ENCODE data around the gene VWA3A.
A peak's percentile ranks its signal among the peaks of the same experiment; 100 is the strongest.
"Not testable (repeated sequence)": the region's sequence is repeated elsewhere in the genome, so short reads cannot be mapped to it uniquely, and the experiment has no call there.

Gene VWA3A

DNA sequence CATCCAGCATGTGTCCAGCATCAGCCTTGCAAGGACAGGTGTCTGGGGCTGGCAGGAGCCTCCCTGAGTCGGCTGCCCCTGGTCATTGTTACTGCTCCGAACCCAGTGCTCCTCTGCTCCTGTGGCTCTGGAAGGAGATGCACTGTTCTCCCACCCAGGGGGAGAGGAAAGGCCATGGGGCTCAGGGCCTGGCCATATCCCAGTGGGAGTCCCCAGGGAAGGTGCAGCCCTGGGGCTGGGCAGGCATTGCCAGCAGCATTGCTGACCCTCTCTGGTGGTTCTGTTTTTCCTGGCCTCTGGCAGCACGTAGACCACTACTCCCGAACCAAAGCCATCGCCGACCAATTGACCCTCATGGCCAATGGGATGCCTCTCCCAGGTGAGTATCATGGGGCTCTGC is 79.6 kb downstream of the VWA3A start:
- no peak overlapping the region for H3K27ac ChIP-seq
- no peak for DNase-seq (ENCODE audit: low read depth, low spot score)

GRCh38 chr16:22172642-22173041 is 80.3 kb downstream of the VWA3A start:
- not testable (repeated sequence) for DNase-seq (ENCODE audit: low read depth, low spot score); H3K27ac ChIP-seq

DNA sequence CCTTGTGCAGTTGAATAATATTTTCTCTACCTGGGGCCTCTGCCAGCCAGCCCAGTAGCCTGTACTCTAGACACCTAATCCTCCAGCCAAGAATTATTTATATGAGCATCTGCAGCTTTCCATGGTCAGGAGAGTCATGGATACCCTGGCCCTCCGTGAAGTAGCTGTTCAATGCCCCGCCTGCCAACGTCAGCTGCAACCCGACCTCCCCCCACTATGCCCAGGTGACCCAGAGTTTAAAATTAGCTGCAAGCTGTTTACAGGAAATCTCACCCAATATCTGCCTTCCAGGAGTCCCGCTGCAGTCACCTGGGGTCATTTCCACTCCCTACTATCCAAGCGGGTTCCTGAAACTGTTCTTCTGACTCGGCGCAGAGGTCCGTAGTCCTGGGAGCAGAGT is 82.3 kb downstream of the VWA3A start:
- no peak for DNase-seq (ENCODE audit: low read depth, low spot score)
- H3K27ac ChIP-seq: no peak overlapping the region

- no peak for DNase-seq (ENCODE audit: low read depth, low spot score)
- no peak overlapping the region for H3K27ac ChIP-seq
Observed at GRCh38 chr16:22177968-22178930, 85.9 kb downstream of the VWA3A start.

DNA sequence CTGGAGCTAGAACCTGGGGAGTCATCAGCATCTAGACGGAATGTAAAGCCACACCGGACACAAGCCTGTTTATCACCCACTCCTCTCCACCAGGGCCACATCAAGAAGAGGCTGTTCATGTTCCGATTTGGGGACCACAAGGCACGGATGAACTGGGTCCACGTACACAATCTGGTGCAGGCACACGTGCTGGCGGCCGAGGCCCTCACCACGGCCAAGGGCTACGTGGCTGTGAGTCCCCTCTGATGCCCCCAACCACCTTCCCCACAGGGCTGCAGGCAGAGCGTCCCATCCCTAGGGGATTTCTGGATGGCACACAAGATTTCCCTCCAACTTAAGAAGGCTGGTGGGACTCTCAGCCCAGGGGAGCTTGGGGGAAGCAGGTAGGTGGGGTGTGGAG is 89.1 kb downstream of the VWA3A start:
- no peak overlapping the region for H3K27ac ChIP-seq
- DNase-seq (ENCODE audit: low read depth, low spot score): no peak

DNA sequence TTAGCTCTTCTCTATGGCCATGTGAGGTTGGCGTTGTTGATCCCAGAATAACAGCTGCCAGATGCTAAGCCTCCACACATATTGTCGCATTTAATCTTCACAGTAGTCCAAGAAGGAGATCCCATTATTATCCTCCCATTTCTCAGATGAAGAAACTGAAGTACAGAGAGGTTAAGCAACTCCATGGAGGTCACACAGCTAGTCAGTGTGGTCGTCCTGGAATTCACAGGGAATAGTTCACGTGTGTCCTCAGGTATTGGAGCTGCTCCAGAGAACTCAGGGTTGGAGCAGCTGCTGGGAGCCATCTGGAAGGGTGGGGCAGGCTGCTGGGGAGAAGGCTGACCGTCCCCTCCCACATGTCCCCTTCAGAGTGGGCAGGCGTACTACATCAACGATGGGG is 89.5 kb downstream of the VWA3A start:
- H3K27ac ChIP-seq: no peak overlapping the region
- no peak for DNase-seq (ENCODE audit: low read depth, low spot score)

DNA sequence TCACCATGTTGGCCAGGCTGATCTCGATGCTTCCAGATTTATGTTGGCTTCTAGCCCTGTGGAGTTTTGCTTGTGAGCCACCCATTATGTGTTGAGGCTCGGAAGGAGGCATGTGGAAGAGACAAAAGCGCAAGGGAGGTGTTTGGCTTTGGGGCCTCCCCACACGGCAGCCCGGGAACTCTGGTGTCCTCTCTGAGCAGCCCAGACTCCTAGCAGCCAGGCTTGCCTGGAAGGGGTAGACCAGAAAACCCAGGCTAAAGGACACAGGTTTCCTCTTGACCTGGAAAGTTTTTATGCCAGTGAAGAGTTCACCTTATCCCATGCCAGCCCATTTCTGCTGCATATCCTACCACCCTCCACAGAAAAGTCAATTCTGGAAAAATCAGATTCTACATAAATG is 91.0 kb downstream of the VWA3A start:
- DNase-seq (ENCODE audit: low read depth, low spot score): no peak
- H3K27ac ChIP-seq: no peak overlapping the region

DNA sequence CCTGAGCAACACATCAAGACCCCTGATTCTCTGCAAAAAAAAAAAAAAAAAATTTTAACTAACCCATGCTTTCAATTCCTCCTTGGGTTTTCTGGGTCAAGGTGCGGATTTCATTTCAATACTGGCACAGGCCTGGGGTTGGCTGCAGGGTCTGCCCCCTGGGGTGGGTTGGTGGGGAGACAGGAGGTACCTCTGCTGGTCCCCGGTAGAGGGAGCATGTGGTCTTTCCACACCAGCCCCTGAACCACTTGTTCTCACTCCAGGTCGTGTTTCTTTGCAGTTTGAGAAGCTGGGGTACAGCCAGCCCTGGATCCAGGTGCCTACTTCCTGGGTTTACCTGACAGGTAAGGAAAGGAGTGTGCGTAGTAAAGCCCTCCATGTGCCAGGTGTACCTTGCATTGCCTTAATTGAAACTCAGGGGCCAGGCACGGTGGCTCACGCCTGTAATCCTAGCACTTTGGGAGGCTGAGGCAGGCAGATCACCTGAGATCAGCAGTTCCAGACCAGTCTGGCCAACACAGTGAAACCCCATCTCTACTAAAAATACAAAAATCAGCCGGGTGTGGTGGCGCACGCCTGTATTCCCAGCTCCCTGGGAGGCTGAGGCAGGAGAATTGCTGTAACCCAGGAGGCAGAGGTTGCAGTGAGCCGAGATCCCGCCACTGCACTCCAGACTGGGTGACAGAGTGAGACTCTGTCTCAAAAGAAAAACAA is 91.7 kb downstream of the VWA3A start:
- no peak overlapping the region for H3K27ac ChIP-seq
- DNase-seq (ENCODE audit: low read depth, low spot score): no peak

DNA sequence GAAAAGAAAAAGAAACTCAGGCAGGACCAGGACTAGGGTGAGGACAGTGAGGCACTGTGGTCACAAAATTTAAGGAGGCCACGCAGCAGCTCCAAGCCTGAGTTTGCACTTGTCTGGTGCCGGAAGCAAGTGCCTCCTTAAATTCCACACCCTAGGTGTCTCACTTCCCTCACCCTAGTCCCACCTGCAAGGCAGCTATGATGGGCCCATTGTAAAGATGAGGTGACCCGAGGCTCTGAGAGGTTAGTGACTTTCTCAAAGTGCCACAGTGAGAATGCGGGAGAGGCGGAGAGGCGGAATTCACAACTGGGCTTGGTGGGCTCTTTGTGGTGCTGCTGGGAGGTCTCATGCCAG is 92.3 kb downstream of the VWA3A start:
- no peak overlapping the region for H3K27ac ChIP-seq

DNA sequence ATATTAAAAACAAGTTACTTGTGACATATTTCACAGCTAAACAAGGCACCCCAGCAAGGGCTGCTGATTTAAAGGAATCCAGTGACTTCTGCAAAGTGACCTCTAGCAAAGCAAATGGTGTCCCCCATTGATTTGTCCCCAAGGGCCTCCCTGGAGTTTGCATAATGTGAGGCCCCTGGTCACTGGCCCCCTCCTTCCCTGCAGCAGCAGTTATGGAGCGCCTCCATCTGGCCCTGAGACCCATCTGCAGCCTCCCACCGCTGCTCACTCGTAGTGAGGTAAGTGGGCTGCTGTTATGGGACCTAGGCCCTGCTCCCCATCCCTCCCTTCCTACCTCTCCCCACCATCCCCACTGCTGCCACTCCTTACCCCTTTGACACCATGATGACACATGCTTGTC is 94.2 kb downstream of the VWA3A start:
- no peak overlapping the region for H3K27ac ChIP-seq
- DNase-seq (ENCODE audit: low read depth, low spot score): no peak

More for the DNA sequence above, 92.3 kb downstream of the VWA3A start:
- DNase-seq (ENCODE audit: low read depth, low spot score): no peak

DNA sequence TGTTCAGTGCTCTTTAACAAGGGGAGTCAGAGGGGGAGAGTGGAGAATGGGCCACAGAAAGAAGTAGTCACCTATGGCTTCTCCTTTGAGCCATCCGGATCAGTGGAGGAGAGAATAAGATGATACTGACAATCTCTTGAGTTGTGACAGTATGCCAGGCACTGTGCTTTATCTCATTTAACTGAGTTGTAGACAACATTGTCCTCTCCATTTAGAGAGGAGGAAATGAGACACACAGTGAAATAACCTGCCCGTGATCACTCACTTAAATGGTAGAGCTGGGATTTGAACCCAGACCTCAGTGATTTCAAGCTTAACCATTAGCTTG is 95.9 kb downstream of the VWA3A start:
- no peak overlapping the region for H3K27ac ChIP-seq
- no peak for DNase-seq (ENCODE audit: low read depth, low spot score)

GRCh38 chr16:22188595-22189442 is 96.5 kb downstream of the VWA3A start:
- H3K27ac ChIP-seq: peak overlapping the region; percentile 87
- DNase-seq (ENCODE audit: low read depth, low spot score): peak; percentile 66

DNA sequence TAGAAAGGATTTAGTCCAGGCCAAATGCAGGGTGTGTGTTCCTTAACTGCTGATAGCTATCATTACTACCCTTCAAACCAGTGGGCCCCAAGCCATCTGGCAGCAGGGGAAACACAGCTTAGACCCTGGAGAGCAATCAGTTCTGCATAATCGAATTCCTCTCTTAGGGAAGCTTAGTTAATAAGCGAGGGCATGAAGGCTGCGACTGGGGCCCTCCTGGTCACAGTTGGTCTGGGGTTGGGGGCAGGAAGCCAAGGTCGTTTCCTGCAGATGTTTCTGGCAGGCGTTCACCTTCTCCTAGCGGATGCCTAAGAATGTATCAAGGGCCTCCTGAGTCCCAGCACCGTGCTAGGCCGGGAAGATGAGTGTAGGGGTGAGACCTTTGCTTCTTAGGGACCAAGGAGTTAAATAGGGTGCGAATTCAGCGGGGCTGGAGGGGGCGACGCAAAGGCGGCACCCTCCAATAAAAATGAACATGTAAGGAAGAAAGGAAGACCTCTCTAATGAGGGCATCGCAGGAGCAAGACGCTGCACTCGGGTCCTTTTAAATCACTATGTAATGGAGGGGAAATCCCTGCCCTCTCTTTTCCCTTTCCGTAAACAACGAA is 97.2 kb downstream of the VWA3A start:
- no peak for DNase-seq (ENCODE audit: low read depth, low spot score)
- H3K27ac ChIP-seq: peak overlapping the region; percentile 87

DNA sequence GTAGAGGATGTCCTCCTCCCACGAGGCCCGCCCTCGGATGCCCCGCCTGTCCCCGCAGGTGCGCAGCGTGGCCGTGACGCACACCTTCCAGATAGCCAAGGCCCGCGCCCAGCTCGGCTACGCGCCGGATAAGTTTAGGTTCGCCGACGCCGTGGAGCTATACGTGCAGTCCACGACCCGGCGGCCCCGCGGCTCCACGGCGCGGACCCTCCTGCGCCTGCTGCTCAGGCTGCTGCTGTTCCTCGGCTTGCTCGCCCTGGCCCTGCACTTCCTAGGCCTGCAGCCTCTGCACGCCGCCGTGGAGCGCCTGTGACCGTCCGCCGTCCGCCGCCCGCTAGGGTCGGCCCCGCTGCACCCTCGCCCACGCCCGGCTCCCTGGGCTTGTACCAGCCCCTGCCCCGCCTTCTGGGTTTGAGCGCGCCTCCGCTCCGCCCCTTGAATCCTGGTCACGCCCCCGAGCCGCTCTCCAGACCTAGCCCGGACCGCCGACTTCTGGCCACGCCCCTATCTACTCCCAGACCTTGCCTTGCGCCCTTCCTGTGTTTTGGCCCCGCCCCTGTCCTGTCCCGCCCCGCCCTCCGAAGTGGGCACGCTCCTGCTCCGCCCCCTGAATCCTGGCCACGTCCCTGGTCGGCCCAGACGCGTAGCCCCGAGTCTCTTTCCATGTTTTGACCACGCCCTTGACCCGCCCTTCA is 97.9 kb downstream of the VWA3A start:
- peak overlapping the region; percentile 87 for H3K27ac ChIP-seq
- peak; percentile 93 for DNase-seq (ENCODE audit: low read depth, low spot score)

DNA sequence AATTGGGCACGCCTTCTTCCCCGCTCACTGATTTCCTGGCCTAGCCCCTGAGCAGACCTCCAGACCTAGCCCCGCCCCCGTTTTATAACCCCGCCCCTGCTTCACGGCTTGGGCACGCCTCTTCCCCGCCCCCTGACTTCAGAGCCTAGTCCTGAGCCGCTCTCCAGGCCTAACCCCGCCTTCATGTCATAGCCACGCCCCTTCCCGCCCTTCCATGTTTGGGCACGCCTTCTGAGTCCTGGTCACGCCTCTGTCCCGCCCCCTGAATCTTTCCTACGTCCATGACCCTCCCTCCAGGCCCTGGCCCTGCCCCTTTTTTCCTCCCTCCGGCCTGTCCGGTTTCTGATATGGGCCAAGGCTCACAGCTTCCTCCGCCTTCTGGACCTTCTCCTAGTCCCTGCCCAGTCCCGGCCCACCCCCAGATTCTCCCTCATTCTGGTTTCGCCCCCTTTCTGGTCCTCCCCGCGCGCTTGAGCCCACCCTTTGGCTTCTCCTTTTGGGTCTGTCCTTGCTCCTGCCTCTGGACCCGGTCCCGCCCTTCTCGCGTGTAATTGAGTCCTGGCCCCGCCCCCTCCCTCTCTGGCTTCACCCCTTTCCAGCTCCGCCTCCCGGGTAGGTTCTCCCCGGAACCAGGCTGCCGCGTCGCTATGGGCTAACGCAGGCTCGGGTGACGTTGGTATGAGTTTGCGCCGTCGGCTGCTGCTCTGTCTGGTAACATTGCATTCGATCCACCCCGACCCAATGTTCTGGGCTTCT is 98.6 kb downstream of the VWA3A start:
- DNase-seq (ENCODE audit: low read depth, low spot score): peak; percentile 95
- peak overlapping the region; percentile 87 for H3K27ac ChIP-seq

DNA sequence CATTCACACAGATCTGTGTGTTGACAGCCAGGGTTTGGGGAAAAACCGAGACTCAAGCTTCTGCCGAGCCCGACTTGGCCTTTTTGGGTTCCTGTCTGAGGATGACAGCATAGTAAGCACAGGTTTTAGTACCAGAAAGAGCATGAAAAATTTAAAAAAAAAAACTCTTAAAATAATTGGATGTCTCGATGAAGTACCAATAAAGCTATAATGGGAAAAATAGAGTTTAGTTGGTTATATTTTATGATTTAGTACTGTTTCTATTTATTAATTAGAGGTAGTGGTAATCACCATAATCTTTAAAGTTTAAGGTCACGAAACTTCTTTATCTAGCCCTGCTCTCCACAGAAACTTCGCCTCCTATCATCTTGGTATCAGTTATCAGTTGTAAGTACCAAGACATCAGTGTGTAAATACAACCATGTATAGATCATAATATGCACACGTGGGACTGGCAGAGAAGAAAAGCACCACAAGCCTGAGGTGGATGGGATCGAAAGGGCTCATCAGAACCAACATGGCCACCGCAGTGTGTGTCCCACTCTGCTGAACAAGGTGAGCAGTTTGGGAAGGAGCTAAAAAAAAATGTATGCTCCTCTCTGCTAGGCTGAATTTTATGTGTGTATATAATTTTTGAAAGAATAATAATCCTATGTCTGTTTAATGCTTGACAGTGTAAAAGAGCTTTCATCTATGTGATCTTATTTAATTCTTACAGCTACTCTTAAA is 99.4 kb downstream of the VWA3A start:
- DNase-seq (ENCODE audit: low read depth, low spot score): no peak
- peak overlapping the region; percentile 87 for H3K27ac ChIP-seq

DNA sequence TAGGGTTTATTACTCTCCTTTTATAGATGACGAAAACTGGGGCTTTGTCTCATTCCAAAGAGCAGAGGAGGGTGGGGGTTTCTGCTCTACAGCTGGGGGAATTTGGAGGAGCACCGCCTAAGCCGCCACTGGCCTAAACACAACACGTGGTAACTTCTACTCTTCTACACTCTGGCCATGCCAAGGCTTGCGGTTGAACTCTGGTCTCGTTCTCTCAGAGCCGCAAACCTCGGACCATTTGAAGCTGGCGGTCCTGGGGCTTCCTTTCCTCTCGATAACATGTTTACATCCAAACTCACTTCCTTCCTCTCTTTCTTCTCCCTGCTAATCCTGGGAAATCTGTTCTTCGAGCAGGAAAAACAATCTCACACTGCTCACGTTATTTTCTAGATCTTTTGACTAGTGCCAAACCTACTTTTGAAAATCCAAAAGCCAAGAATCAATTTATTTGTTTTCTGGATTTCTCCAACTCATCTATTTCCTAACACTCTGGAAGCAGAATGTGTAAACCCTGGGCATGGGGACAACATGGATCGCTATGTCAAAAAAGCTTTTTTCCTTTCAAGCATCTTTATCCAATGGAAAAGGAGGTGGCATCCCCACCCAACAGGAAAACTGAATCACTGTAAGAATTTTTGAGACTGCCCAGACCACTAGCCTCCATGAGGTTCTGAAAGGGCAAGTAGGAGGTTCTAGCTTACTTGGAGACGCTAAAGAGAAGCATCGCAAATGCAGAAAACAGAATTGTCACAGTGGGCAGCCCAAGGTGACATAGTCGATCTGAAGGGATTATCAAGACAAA is 100.1 kb downstream of the VWA3A start:
- DNase-seq (ENCODE audit: low read depth, low spot score): no peak
- H3K27ac ChIP-seq: peak overlapping the region; percentile 87

GRCh38 chr16:22193063-22193411 is 100.7 kb downstream of the VWA3A start:
- no peak overlapping the region for H3K27ac ChIP-seq
- no peak for DNase-seq (ENCODE audit: low read depth, low spot score)

Data from epithelial cell of prostate (primary cell).